Activated T-helper 1 cell treated with anti-CD3 and anti-CD28 coated beads, Interleukin-12 subunit alpha, Interleukin-12 subunit beta, Interleukin-2, Interleukin-4 antibody, amounts not matched to agents 30 ng/mL and 10 ng/mL and 1 ng/mL, durations not matched to agents 14 hours and 24 hours and 36 hours (primary cell): ENCODE measurements around the gene MEGF10. TPM values are rescaled to one million over a fixed set of nuclear protein-coding genes. Genes with fewer than 3 reads are reported as not detected.

Source experiments
- DNase-seq: peaks from one replicate; pipeline ENCODE4 v3.0.0; 2021; ENCODE audit warnings: low spot score
- H3K27ac Mint-ChIP-seq: one replicate; pipeline ENCODE4 v1.8.0; 2021; ENCODE audit warnings: mild to moderate bottlenecking, mixed read lengths
- H3K27me3 Mint-ChIP-seq: one replicate; pipeline ENCODE4 v1.8.0; 2022; ENCODE audit warnings: mild to moderate bottlenecking, moderate library complexity, mixed read lengths; ENCODE audit not compliant: insufficient read depth
- H3K36me3 Mint-ChIP-seq: one replicate; pipeline ENCODE4 v1.8.0; 2021; ENCODE audit warnings: low read depth, mixed read lengths
- H3K4me1 Mint-ChIP-seq: one replicate; pipeline ENCODE4 v1.8.0; 2021; ENCODE audit warnings: low read depth, mixed read lengths
- H3K4me3 Mint-ChIP-seq: one replicate; pipeline ENCODE4 v1.8.0; 2021; ENCODE audit warnings: mild to moderate bottlenecking, moderate library complexity, mixed read lengths
- H3K9me3 Mint-ChIP-seq: one replicate; pipeline ENCODE4 v1.8.0; 2021; ENCODE audit warnings: mixed read lengths
- intact Hi-C: fragments of 100-400 bp; cut with micrococcal nuclease; formaldehyde crosslinking; loops from one replicate; pipeline ENCODE4 v1.15.1; 2024
- total RNA-seq: library from RNA; stranded (reverse); gene quantifications from 2 replicates; pipeline ENCODE4 v1.2.3, GENCODE V29; 2022

MEGF10 gene
- total RNA-seq, 1 donor from 2014 or later = not detected

DNA sequence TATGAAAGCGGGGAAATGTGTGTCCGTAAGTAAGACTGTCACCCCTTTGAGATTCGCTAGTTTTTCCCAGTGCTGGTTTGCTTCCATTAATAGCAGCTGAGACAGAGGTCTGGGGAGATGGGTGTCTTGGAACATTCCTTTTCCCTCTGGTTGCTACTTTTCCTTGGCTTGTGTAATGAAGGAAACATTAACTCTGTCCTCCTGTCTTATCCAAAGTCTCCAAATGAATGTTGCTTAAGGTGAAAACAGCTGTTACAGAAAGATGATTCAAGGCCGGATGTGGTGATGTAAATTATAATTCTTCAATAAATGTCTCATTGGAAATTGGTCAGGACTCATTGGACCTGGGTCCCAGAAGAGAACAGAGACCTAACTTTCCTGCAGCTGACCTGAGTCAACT is 50.0 kb downstream of the MEGF10 start:
- peaks cover 5% of the 10 kb centered on the region for H3K27me3 Mint-ChIP-seq
- DNase-seq = no peak
- H3K4me1 Mint-ChIP-seq = no peaks in the 10 kb centered on the region
- no peak overlapping the region for H3K27ac Mint-ChIP-seq
- H3K4me3 Mint-ChIP-seq = no peak overlapping the region
- H3K9me3 Mint-ChIP-seq = no peaks in the 10 kb centered on the region
- H3K36me3 Mint-ChIP-seq = no peaks in the 10 kb centered on the region
- intact Hi-C loops = no loop called here

DNA sequence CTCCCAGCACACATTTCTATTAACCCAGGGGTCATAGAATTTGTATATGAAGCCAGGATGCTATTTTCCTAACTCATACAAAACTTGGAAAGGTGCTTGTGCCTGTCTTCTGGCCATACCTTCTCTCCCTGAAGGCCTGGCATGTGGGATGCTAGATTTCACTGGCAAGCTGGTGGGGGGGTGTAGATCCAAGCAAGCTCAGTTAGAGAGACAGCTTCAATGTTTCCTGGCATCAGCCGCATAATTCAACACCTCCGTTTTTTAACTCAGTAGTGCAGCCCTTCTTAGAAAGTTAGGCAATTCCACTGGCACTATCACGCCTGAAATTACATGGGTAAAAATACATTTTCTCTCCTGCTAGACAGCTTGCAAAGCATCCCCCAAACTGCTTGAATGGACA is 51.8 kb downstream of the MEGF10 start:
- intact Hi-C loops = no loop called here
- Mint-ChIP-seq H3K4me3 (no peak overlapping the region), H3K4me1 (no peaks in the 10 kb centered on the region), H3K36me3 (no peaks in the 10 kb centered on the region), H3K27ac (no peak overlapping the region), H3K9me3 (no peaks in the 10 kb centered on the region), H3K27me3 (peaks cover 4% of the 10 kb centered on the region)
- no peak for DNase-seq

DNA sequence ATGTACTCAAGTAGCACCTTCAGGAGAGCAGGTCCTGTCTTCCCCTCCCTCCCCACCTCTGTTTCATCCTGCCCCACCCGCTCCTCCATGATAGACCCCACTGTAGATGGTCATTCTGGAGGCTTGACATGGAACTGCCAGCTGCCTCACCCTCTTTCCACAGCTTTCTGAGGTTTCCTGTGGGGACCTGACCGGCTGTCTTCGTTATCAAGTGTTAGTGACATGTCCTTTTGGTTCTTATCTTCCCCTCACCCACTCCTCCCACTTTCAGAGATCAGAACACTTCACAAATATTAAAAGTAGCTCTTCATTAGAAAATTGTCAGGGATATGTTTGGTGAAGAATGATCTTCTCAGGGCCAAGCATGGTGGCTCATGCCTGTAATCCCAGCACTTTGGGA is 52.7 kb downstream of the MEGF10 start:
- H3K36me3 Mint-ChIP-seq = no peaks in the 10 kb centered on the region

DNA sequence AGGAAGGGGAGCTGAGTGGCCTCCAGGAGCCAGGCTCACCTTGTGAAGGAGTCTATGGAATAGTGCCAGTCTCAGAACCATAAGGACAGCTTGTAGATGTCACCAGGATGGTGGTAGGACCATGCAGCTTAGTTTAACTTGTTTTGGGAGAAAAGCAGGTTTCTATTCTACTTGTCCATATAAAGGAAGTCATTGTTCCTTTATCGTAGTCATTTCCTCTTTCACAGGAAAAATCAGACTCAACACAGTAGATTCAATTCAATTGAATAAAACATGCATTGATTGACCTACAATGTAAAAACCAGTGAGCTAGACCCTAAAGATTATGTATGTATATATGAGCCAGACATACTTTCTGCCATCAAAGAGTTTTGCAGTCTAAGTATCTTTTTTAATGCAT is 53.3 kb downstream of the MEGF10 start:
- Mint-ChIP-seq H3K36me3 (no peaks in the 10 kb centered on the region), H3K9me3 (no peaks in the 10 kb centered on the region)

More for the DNA sequence above, 52.7 kb downstream of the MEGF10 start:
- no peaks in the 10 kb centered on the region for H3K4me1 Mint-ChIP-seq
- H3K27ac Mint-ChIP-seq = no peak overlapping the region
- peaks cover 2% of the 10 kb centered on the region for H3K27me3 Mint-ChIP-seq
- intact Hi-C loops = no loop called here
- H3K4me3 Mint-ChIP-seq = no peak overlapping the region
- DNase-seq = no peak
- H3K9me3 Mint-ChIP-seq = no peaks in the 10 kb centered on the region

DNA sequence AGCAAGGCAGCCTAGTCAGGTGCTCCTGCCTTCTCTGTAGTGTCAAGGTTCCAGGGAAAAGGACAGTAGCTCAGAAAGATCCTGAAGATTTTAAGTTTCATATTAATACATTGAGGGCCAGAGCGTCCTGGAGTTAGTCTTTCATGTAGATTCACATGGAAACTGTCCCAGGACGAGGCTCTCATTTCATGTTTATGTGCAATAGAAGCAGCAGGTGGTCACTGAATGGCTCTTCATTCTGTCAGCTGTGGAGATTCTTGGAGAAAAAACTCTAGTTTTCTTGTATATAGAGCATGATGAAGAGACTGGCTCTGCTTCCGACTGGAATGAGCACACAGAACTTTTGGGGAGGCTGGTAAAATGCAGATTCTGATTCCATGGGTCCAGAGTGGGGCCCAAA is 54.3 kb downstream of the MEGF10 start:
- Mint-ChIP-seq H3K27me3 (peaks cover 2% of the 10 kb centered on the region), H3K27ac (no peak overlapping the region), H3K4me1 (no peaks in the 10 kb centered on the region), H3K4me3 (no peak overlapping the region), H3K36me3 (no peaks in the 10 kb centered on the region), H3K9me3 (no peaks in the 10 kb centered on the region)
- intact Hi-C loops = no loop called here
- DNase-seq = no peak

More for the DNA sequence above, 53.3 kb downstream of the MEGF10 start:
- no peak overlapping the region for H3K4me3 Mint-ChIP-seq
- intact Hi-C loops = no loop called here
- peaks cover 2% of the 10 kb centered on the region for H3K27me3 Mint-ChIP-seq
- H3K4me1 Mint-ChIP-seq = no peaks in the 10 kb centered on the region
- no peak overlapping the region for H3K27ac Mint-ChIP-seq
- DNase-seq = no peak

DNA sequence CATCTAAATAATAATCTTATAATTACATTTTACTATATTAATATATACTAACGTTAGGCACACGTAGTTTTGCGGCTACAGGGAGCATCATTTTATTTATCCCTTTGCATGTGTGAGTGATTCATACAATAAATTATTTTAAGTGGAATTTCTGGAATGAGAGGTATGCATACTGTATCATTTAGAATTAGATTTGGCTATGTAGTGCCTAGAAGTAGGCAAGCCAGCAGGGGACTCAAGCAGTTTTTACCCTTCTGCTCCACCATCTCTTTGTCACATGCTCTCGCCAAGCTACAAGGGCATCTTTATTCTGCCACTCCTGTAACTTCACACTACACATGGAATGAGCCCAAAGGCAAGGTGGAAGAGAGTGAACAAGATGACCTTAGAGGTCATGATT is 60.8 kb downstream of the MEGF10 start:
- no peaks in the 10 kb centered on the region for H3K36me3 Mint-ChIP-seq
- peaks cover under 1% of the 10 kb centered on the region for H3K27me3 Mint-ChIP-seq
- H3K9me3 Mint-ChIP-seq = no peaks in the 10 kb centered on the region
- intact Hi-C loops = no loop called here
- H3K4me1 Mint-ChIP-seq = no peaks in the 10 kb centered on the region
- no peak overlapping the region for H3K27ac Mint-ChIP-seq
- H3K4me3 Mint-ChIP-seq = no peak overlapping the region
- no peak for DNase-seq

DNA sequence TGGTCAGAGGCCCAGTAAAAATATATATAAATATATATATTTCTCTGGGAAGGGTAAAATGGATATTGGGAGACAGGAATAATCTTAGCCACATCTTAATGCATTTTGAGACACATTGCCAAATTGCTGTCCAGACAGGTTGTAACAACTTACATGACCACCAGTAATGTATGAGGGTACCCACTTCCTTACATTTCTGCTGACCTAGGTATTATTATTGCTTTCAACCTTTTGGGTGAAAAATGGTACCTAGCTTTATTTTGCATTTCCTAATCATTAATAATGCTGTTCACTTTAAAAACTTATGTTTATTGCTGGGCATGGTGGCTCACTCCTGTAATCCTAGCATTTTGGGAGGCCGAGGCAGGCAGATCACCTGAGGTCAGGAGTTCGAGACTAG is 61.5 kb downstream of the MEGF10 start:
- no peaks in the 10 kb centered on the region for H3K36me3 Mint-ChIP-seq
- H3K4me1 Mint-ChIP-seq = no peaks in the 10 kb centered on the region
- intact Hi-C loops = no loop called here
- H3K27me3 Mint-ChIP-seq = no peaks in the 10 kb centered on the region
- no peaks in the 10 kb centered on the region for H3K9me3 Mint-ChIP-seq
- H3K4me3 Mint-ChIP-seq = no peak overlapping the region
- DNase-seq = no peak
- no peak overlapping the region for H3K27ac Mint-ChIP-seq

DNA sequence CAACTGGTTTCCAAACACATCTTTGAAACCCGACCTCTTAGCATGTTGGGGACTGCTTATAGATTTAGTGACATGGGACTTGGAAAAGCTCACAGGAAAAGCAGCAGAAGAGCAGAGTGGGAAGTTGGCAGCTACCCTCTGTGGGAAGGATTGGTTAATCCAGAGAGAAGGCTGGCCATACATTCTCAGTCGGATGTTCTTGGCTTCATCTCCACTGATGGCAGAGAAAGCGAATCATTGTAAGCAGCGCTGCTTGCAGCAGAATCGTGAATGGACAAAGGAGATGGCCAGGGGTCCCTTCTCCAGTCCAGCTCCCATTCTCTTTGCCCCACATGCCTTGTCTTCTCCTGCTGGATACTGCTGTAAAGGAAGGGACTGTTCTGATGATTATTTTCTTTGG is 62.7 kb downstream of the MEGF10 start:
- Mint-ChIP-seq H3K4me1 (no peaks in the 10 kb centered on the region), H3K9me3 (no peaks in the 10 kb centered on the region), H3K36me3 (no peaks in the 10 kb centered on the region), H3K27me3 (no peaks in the 10 kb centered on the region), H3K4me3 (no peak overlapping the region), H3K27ac (no peak overlapping the region)
- intact Hi-C loops = no loop called here
- no peak for DNase-seq

DNA sequence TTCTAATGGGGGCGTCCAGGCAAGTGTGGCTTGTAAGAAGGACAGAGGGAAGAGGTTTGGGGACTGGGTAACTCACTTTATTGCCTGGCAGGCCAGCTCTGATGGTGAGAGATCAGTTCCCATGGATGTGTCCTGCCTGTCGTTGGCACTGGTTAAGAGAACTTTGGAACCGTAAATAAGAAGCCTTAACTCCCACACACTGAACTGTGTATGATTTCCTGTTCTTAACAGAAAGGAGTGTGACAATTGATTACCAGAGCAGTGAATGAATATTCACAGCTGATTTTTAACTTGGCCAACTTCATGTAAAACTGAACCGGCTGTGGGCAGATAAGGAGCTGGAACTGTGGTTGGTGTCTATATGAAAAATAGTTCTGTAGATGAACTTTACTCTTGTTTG is 63.2 kb downstream of the MEGF10 start:
- no peaks in the 10 kb centered on the region for H3K4me1 Mint-ChIP-seq
- H3K4me3 Mint-ChIP-seq = no peak overlapping the region
- intact Hi-C loops = no loop called here
- DNase-seq = no peak
- no peak overlapping the region for H3K27ac Mint-ChIP-seq
- no peaks in the 10 kb centered on the region for H3K27me3 Mint-ChIP-seq
- H3K36me3 Mint-ChIP-seq = no peaks in the 10 kb centered on the region
- no peaks in the 10 kb centered on the region for H3K9me3 Mint-ChIP-seq

DNA sequence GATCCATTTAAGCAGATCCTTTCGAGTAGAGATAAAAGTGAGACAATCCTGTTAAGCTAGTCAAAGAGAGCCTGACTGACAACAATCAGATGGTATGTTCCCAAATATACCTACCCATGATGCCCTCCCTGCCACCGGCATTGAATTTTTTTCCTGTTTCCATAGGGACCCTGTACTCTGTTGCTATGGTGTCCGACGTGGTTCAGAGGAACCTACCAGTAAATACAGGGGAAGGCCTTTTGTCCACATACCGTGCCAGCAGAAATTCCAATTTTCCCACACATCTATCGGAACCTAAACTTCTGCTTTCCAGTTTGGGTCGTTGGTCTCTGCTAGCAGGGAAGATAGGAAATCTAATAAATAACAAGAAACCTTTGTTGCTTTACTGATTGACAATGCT is 64.7 kb downstream of the MEGF10 start:
- intact Hi-C loops = no loop called here
- Mint-ChIP-seq H3K27ac (no peak overlapping the region), H3K4me3 (no peak overlapping the region), H3K9me3 (no peaks in the 10 kb centered on the region), H3K4me1 (no peaks in the 10 kb centered on the region), H3K27me3 (peaks cover 4% of the 10 kb centered on the region), H3K36me3 (no peaks in the 10 kb centered on the region)
- no peak for DNase-seq

DNA sequence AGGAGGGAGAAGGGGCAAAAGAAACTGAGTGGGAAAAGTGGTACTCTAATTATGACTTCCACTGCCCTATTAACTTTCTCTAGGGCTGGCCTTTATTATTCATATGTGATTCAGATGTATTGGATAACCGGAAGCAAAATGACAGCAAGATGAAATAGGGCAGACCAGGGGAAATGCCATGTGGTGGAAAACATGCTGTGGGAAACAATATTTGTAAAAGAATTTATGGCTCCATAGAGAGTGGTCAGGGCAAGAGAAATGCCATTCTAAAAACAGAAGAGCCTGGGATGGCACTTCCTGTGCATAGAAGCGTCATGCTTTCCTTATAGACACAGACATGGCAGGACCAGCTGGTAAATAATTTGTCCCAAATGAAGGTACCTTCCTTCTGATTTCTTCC is 67.7 kb downstream of the MEGF10 start:
- Mint-ChIP-seq H3K9me3 (no peaks in the 10 kb centered on the region), H3K27me3 (peaks cover 11% of the 10 kb centered on the region), H3K4me1 (no peaks in the 10 kb centered on the region), H3K4me3 (no peak overlapping the region), H3K27ac (no peak overlapping the region), H3K36me3 (no peaks in the 10 kb centered on the region)
- intact Hi-C loops = no loop called here
- no peak for DNase-seq

DNA sequence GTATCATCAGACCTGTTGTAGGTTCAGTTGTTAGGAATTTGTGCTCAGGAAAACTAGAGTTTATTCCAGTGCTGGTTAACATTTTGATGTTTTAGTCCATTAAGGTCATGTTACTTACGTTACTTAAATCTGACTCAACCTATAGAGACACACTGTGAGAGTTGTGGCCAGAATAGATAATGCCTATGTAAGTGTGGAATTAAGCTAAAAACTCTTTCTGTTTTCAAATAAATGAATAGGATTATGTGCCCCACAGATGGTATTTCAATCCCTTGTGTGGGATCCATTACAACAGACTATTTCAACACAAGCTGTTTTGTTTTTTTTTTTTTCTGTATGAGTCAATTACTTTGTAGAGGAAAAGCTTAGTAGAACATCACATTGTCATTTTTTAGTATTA is 68.1 kb downstream of the MEGF10 start:
- H3K27me3 Mint-ChIP-seq = peaks cover 13% of the 10 kb centered on the region
- H3K4me3 Mint-ChIP-seq = no peak overlapping the region
- no peaks in the 10 kb centered on the region for H3K9me3 Mint-ChIP-seq
- H3K4me1 Mint-ChIP-seq = no peaks in the 10 kb centered on the region
- intact Hi-C loops = no loop called here
- no peak for DNase-seq
- H3K36me3 Mint-ChIP-seq = no peaks in the 10 kb centered on the region
- no peak overlapping the region for H3K27ac Mint-ChIP-seq

DNA sequence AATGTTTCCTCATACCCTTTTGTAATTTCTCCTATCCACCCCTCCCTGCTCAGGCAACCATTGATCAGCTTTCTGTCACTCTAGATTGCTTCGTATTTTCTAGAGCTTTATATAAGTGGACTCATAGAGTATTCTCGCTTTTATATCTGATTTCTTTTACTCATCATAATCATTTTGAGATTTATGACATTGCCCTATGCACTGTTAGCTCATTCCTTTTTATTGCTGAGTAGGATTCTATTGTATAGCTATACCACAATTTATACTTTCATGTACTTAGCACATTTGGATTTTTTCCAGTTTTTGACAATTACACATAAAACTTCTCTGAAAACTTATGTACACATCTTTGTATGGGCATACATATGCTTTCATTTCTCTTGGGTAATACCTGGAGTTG is 68.9 kb downstream of the MEGF10 start:
- Mint-ChIP-seq H3K36me3 (no peaks in the 10 kb centered on the region), H3K4me3 (no peak overlapping the region), H3K4me1 (no peaks in the 10 kb centered on the region), H3K27ac (no peak overlapping the region), H3K9me3 (no peaks in the 10 kb centered on the region), H3K27me3 (peaks cover 13% of the 10 kb centered on the region)
- intact Hi-C loops = no loop called here
- DNase-seq = no peak

DNA sequence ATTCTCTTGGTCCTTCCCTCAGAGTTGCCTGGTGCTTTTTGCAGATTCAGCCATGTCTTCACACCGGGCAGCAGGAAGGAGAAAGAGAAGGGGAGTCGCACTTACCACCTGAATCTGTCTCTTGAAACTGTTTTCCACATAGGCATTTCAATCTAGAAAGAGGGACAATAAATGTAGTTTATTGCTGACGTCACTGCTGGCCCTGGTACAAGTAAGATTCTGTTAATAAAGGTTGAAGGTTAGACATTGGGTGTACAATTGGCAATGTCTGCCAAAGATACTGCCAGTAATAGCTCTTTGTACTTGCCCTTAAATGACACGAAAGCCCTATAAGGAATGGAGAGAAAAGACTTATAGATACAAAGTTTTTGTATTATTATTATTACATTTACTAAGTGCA is 72.8 kb downstream of the MEGF10 start:
- no peaks in the 10 kb centered on the region for H3K4me1 Mint-ChIP-seq
- H3K9me3 Mint-ChIP-seq = no peaks in the 10 kb centered on the region
- no peaks in the 10 kb centered on the region for H3K36me3 Mint-ChIP-seq
- peaks cover 23% of the 10 kb centered on the region for H3K27me3 Mint-ChIP-seq
- intact Hi-C loops = no loop called here
- no peak overlapping the region for H3K4me3 Mint-ChIP-seq
- no peak for DNase-seq
- no peak overlapping the region for H3K27ac Mint-ChIP-seq
